ENCODE data around the gene VSTM2B.

VSTM2B gene

GRCh38 chr19:29495901-29496441 is 29.8 kb upstream of the VSTM2B start:
- DNase-seq (ENCODE audit: insufficient read length, low spot score), result no peak
- no peak for FAIRE-seq

DNA sequence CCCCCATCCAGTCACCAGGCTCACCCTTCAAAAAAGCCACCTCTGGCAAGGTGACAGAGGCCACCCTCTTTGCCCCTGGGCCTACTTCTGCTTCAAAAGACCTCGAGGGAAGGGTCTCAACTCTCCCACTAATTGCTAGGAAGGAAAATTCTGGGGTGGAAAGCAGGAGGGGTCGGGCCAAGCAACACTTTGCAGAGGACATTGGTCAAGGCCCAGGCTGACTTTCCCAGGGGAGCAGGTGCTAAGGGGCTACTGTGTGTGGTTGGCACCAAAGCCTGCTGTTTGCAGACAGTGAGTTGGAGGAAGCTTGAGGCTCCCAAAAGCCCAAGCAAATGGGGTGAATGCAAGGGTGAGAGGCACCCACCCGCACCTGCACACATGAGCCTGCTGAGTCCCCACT is 28.6 kb upstream of the VSTM2B start:
- FAIRE-seq (no peak), DNase-seq (ENCODE audit: insufficient read length, low spot score) (no peak)

DNA sequence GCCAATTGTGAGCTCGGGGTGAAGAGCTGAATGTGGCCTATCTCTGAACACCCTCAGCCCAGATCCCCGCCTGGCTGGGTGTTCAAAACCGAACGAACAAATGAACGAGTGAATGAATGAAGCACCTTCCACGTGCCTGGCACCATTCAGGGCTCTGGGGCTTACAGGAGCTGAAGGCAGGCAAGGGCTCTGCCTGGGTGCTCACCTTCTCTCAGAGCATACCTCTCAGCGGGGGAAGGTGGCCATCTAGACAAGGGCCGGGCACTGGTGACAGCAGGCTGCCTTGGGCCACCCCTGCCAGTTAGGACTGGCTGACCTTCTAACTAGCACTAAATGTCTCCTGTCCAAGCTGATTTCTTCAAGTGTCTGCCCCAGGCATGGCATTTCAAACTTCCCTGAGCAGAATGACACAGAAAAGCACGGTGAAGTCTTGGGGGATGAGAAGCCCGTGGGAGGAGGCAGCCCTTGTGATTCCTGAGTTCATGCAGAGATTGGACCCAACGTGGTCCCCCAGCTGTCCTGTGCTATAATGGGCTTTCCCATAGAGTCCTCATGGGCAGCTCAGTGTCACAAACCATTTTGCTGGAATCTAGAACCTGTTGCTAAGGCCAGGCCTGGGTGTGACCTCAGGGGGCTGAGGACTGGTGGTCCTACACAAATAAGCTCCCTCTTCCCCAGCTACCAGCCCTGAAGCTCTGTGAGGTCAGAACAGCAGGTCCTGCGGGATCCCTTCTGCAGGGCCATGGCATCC is 27.9 kb upstream of the VSTM2B start:
- DNase-seq (ENCODE audit: insufficient read length, low spot score) (no peak), FAIRE-seq (no peak)

DNA sequence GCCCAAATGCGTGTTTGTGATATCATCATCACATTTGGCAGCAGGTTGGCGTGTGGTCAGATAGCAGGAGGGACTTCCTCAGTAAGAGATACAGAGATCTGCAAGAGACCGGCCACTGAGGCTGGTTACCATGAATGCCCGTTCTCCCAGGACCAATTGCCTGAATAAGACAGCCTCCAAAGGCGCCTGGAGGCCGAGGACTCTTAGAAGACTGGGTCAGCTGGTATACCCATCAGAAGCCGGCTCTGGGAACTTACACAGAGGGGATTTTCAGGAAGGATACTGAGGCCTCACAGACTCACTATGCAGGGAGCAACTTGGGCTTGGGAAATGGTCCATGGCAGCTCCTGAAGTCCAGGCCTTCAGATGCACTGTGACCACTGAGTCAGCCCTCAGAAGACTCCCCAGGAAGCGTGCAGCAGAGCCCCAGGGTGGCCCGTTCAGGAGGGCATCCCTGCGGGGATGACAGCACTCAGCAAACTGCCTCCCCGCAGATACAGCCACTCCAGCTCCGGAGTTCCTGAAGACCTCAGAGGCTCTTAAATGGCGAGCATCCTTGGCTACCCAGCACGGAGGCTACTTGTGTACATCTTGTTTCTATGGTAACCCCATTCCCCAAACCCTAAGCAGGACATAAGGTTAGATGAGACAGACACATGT is 26.4 kb upstream of the VSTM2B start:
- DNase-seq (ENCODE audit: insufficient read length, low spot score) (no peak), FAIRE-seq (no peak)

GRCh38 chr19:29499921-29500590 is 25.7 kb upstream of the VSTM2B start:
- FAIRE-seq, result no peak
- no peak for DNase-seq (ENCODE audit: insufficient read length, low spot score)

DNA sequence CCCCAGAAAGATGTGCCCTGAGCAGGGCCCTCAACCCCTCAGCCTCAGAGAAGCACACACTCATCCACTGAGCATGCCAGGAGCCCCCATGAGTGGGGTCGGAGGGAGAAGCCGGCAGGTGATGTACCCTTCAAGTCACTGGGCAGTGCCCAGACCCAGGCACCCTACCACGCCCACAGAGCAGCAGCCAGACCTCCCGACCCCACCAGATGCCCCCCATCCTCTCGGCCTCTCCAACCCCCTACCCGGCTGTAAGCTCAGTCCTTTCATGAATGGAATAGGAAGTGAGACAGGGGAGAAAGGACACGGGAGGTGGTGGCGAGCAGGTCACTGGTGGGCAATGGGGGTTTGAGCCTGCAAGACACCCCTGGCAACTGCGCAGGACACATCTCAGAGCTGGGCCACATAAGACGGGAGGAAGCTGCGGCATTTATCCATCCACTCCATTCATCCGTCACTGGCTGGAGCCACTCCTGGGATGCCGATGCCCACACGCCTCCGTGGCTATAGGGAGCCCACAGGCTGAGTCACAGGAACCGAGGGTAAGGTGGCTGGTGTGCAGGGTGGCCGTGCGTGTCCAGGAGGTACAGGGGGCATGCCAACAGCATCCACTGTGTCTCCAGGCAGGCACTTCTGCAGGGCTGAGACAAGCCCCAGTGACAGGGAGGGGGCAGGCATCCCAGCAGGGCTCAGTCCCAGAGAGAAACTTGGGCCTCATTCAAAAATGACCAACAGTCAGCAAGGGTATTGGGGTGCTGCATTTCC is 23.8 kb upstream of the VSTM2B start:
- no peak for FAIRE-seq
- no peak for DNase-seq (ENCODE audit: insufficient read length, low spot score)

DNA sequence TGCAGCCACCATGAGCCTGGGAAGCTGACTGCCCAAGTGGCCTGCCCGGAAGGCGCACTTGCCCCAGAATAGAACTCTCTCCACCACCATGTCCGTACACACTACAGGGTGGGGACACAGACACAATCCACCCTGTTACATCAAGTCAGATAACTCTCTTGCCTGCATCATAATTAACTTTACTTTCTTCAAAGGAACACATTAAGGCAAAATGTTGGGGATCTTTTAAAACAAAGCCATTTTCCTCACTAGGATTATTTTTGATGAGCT is 23.3 kb upstream of the VSTM2B start:
- FAIRE-seq, result no peak

GRCh38 chr19:29503140-29503758 is 22.5 kb upstream of the VSTM2B start:
- no peak for FAIRE-seq
- DNase-seq (ENCODE audit: insufficient read length, low spot score), result no peak

More for the DNA sequence above, 23.3 kb upstream of the VSTM2B start:
- DNase-seq (ENCODE audit: insufficient read length, low spot score), result no peak

GRCh38 chr19:29503785-29504184 is 22.0 kb upstream of the VSTM2B start:
- FAIRE-seq (no peak), DNase-seq (ENCODE audit: insufficient read length, low spot score) (no peak)

DNA sequence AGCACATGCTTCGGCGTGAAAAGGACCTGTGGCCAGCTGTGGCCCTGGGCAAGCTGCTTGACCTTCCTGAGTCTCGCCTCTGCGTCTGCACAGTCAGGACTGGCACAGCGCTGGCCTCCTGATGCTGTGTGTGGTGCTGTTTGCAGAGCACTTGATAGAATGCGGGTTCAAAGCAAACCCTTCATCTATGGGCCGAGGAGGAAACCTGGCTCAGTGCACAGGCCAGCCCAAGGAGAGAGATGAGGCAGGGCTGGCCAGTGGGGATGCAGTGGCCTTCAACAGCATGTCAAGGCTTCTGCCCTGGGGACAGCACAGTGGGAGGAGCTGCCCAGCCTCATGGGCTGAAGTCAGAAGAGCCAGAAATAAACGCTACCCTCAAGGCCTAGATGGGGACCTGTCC is 21.3 kb upstream of the VSTM2B start:
- no peak for FAIRE-seq
- DNase-seq (ENCODE audit: insufficient read length, low spot score), result no peak

- no peak for FAIRE-seq
Observed at GRCh38 chr19:29505097-29505824, 20.5 kb upstream of the VSTM2B start.

GRCh38 chr19:29506619-29506911 is 19.2 kb upstream of the VSTM2B start:
- DNase-seq (ENCODE audit: insufficient read length, low spot score), result no peak
- no peak for FAIRE-seq

More at GRCh38 chr19:29505097-29505824, 20.5 kb upstream of the VSTM2B start:
- no peak for DNase-seq (ENCODE audit: insufficient read length, low spot score)

DNA sequence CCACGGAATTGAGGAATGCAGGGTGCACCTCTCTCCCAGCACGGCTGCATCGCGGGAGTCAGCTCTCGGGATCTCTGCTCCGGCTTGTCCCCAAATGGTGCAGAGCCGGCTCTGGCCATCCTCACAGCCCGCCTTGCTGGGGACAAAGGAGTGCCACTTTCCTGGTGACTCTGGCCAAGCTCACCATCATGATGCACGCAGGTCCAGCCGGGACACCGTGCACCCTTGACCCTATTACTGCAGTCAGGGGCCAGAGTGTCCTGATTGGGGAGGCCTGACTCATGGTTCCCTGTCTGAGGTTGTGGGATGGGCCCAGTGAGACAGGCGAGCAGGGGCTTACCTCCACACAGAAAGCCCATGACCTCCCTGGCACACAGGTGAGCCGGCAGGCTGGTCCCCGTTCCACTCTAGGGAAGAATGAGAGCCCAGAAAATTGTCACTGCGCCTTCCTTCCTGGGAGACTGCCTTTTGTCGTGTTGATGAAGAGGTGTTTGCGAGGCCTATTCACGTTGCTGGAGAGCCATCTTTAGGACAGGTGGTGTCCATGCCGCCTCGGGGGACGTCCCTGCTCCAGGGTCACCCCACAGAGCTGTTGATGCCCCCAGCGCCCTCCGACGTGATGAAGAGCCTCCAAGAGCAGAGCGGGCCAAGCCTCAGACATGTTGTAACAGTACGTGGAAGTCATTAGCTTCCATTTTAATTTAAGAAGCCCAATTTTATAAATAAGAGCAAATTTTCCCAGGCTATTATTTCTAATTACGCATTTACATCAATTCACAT is 18.5 kb upstream of the VSTM2B start:
- no peak for FAIRE-seq

DNA sequence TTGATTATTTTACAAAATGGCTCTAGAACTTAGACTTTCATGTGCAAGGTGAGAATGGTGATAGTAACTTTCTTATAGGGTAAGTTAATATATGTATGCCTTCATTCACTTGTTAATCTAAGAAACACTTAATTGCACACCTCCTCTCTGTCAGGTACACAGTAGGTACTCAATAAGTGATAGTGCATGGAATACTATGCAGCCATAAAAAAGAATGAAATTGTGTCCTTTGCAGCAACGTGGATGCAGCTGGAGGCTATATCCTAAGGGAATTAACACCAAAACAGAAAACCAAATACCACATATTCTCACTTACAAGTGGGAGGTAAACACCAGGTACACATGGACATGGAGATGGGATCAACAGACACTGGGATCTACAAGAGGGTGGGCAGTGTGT is 17.6 kb upstream of the VSTM2B start:
- no peak for FAIRE-seq
- DNase-seq (ENCODE audit: insufficient read length, low spot score), result no peak

More for the DNA sequence above, 18.5 kb upstream of the VSTM2B start:
- DNase-seq (ENCODE audit: insufficient read length, low spot score), result no peak

GRCh38 chr19:29509456-29509855 is 16.3 kb upstream of the VSTM2B start:
- no peak for FAIRE-seq
- no peak for DNase-seq (ENCODE audit: insufficient read length, low spot score)

- DNase-seq (ENCODE audit: insufficient read length, low spot score), result no peak
- no peak for FAIRE-seq
Observed at GRCh38 chr19:29510701-29511265, 15.0 kb upstream of the VSTM2B start.

DNA sequence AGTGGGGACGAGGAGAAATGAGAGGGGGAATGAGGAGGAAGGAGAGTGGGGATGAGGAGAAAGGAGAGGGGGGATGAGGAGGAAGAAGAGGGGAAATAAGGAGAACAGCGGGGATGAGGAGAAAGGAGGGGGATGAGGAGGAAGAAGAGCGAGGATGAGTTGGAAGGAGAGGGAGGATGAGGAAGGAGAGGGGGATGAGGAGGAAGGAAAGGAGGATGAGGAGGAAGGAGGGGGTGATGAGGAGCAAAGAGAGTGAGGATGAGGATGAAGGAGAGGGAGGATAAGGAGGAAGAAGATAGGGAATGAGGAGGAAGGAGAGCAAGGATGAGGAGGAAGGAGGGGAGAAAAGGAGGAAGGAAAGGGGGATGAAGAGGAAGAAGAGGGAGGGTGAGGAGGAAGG is 14.0 kb upstream of the VSTM2B start:
- FAIRE-seq, result no peak
- no peak for DNase-seq (ENCODE audit: insufficient read length, low spot score)

DNA sequence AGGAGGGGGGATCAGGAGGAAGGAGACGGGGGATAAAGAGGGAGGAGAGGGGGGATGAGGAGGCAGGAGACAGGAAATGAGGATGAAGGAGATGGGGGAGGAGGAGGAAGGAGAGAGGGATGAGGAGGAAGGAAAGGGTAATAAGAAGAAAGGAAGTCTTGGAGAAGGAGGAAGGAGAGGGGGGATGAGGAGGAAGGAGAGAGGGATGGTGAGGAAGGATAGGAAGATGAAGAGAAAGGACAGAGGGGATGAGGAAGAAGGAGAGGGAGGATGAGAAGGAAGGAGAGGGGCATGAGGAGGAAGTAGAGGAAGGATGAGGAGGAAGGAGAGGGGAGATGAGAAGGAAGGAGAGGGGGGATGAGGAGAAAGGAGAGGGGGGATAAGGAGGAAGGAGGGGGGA is 13.0 kb upstream of the VSTM2B start:
- no peak for FAIRE-seq
- DNase-seq (ENCODE audit: insufficient read length, low spot score), result no peak
